ENCODE measurements around the gene BCL6.
A peak's percentile ranks its signal among the peaks of the same experiment; 100 is the strongest.
"Not testable (repeated sequence)": the region's sequence is repeated elsewhere in the genome, so short reads cannot be mapped to it uniquely, and the experiment has no call there.

The BCL6 gene

GRCh38 chr3:187686621-187687273 lies 58.5 kb downstream of the BCL6 start:
- ATAC-seq (no peak), DNase-seq (no peak)
- no peak overlapping the region for H3K27ac Mint-ChIP-seq
- H3K27me3 Mint-ChIP-seq, result peaks cover 42% of the 10 kb centered on the region
- peaks cover 10 to 12% of the 10 kb centered on the region in 2 donors for H3K9me3 Mint-ChIP-seq
- peaks cover 9% of the 10 kb centered on the region for H3K4me1 Mint-ChIP-seq
- no peak overlapping the region for H3K4me3 Mint-ChIP-seq

DNA sequence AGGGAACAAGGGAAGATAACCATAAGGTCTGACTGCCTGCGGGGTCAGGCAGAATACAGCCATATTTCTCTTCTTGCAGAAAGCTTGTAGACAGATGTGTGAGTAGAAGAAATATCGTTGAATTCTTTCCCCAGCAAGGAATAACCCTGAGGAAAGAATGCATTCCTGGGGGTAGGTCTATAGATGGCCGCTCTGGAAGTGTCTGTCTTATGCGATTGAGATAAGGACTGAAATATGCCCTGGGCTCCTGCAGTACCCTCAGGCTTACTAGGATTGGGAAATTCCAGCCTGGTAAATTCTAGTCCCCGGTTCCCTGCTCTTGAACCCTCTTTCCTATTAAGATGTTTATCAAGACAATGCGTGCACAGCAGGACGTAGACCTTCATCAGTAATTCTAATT lies 59.3 kb downstream of the BCL6 start:
- H3K27ac Mint-ChIP-seq, result no peak overlapping the region
- no peak for DNase-seq
- peaks cover 39% of the 10 kb centered on the region for H3K27me3 Mint-ChIP-seq
- peaks cover 10 to 12% of the 10 kb centered on the region in 2 donors for H3K9me3 Mint-ChIP-seq
- H3K4me3 Mint-ChIP-seq, result no peak overlapping the region
- H3K4me1 Mint-ChIP-seq, result peaks cover 9% of the 10 kb centered on the region
- ATAC-seq, result no peak

GRCh38 chr3:187684880-187685279 lies 60.4 kb downstream of the BCL6 start:
- DNase-seq, result peak in 1 of 2 donors; percentile 28
- Mint-ChIP-seq H3K27ac (no peak overlapping the region), H3K4me1 (peaks cover 9% of the 10 kb centered on the region), H3K9me3 (peaks cover 10 to 12% of the 10 kb centered on the region in 2 donors), H3K27me3 (peaks cover 47% of the 10 kb centered on the region), H3K4me3 (no peak overlapping the region)
- peak; percentile 84 for ATAC-seq

DNA sequence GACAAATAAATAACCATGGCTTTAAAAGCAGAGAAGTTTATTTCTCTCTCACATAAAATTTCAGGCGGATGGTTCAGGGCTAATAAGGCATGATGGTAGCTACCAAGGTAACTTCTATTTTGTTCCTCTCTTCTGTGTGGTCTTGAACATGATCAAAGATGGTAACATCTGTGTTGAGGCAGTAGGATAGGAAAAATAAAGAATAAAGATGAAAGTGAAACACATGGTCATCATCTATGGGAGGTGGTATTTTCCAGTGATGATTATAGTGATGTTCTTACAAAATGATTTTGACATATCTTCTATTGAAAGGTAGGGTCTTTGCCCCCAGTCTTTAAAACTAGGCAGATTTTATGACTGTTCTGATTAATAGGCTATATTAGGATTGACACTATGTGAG lies 60.8 kb downstream of the BCL6 start:
- Mint-ChIP-seq H3K27ac (no peak overlapping the region), H3K4me3 (no peak overlapping the region), H3K4me1 (peaks cover 12% of the 10 kb centered on the region), H3K27me3 (peaks cover 51% of the 10 kb centered on the region), H3K9me3 (peaks cover 10 to 12% of the 10 kb centered on the region in 2 donors)
- ATAC-seq (peak; percentile 57), DNase-seq (no peak)

GRCh38 chr3:187681756-187682155 lies 63.5 kb downstream of the BCL6 start:
- H3K27me3 Mint-ChIP-seq, result peaks cover 59% of the 10 kb centered on the region
- peaks cover 10 to 12% of the 10 kb centered on the region in 2 donors for H3K9me3 Mint-ChIP-seq
- H3K27ac Mint-ChIP-seq, H3K4me3 Mint-ChIP-seq, DNase-seq, ATAC-seq: not testable (repeated sequence)
- H3K4me1 Mint-ChIP-seq, result peaks cover 15% of the 10 kb centered on the region

DNA sequence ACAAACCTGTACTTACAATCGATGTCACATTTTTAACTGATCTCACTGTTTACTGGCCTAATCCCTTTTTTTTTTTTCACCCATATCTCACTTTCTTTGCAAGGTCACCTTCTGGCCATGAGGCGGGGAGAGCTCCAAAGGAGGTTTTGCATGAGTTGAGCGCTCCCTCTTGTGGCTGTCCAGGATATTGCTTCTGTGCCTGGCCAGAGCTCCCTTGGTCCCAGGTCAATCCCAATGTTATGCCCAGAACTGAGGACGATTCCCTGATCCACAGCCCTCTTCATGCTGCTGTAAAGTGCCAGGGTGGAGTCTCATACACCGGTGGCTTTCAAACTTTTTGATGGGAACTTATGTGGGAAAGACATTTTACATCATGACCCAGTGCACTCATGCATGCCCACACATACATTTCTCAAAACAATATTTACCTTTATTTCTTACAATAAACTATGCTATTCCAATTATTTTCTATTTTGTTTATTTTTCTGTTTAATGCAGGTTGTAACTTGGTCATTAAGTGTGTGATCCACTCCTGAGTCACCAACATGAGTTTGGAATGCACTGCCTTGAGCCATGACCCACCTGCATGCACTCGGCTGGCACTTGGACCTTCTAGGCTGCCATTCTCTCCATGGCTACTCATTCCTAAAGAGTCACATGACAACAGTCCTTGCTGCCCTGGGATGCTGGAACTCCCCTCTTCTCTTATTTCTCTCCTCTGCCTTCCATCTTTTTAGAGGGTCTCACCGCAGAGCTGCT lies 65.5 kb downstream of the BCL6 start:
- Mint-ChIP-seq H3K27ac (no peak overlapping the region), H3K9me3 (no peaks in the 10 kb centered on the region), H3K4me1 (peaks cover 14% of the 10 kb centered on the region), H3K27me3 (peaks cover 75% of the 10 kb centered on the region), H3K4me3 (no peak overlapping the region)
- DNase-seq (peak; percentile 54 to 55), ATAC-seq (peak; percentile 64)

- DNase-seq, result peak; percentile 17 to 32
- Mint-ChIP-seq H3K27ac (no peak overlapping the region), H3K27me3 (peaks cover 79% of the 10 kb centered on the region), H3K9me3 (no peaks in the 10 kb centered on the region), H3K4me3 (no peak overlapping the region), H3K4me1 (peaks cover 6% of the 10 kb centered on the region)
- peak; percentile 65 for ATAC-seq
Observed at GRCh38 chr3:187678726-187679268, 66.5 kb downstream of the BCL6 start.

GRCh38 chr3:187677604-187678003 lies 67.7 kb downstream of the BCL6 start:
- H3K4me3 Mint-ChIP-seq, result no peak overlapping the region
- H3K27me3 Mint-ChIP-seq, result peaks cover 79% of the 10 kb centered on the region
- H3K9me3 Mint-ChIP-seq, result no peaks in the 10 kb centered on the region
- H3K27ac Mint-ChIP-seq, result no peak overlapping the region
- ATAC-seq, result no peak
- no peak for DNase-seq
- peaks cover 6% of the 10 kb centered on the region for H3K4me1 Mint-ChIP-seq

DNA sequence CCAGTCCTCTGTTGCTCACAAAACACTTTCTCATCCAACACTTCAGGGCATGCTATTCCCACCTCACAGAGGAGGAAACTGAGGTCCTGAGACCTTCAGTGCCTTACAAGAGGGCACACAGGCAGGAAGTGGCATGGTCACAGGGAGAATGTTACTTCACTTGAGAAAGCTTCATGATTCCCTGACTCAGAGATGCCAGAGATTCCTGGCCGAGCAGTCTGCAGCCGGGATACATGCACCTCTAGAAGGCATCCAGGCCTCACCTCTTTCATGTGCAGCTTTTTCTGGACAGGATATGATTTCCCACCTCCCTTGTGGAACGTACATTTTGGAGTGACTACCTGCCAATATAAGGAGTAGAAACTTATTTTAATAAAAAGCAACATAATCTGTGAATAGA lies 72.3 kb downstream of the BCL6 start:
- no peak for DNase-seq
- Mint-ChIP-seq H3K27me3 (peaks cover 86% of the 10 kb centered on the region), H3K9me3 (no peaks in the 10 kb centered on the region), H3K4me3 (no peak overlapping the region), H3K27ac (no peak overlapping the region), H3K4me1 (no peaks in the 10 kb centered on the region)
- ATAC-seq, result no peak
